ENCODE data around the gene G6PD.
"Not testable (repeated sequence)": the region's sequence is repeated elsewhere in the genome, so short reads cannot be mapped to it uniquely, and the experiment has no call there.

DNA sequence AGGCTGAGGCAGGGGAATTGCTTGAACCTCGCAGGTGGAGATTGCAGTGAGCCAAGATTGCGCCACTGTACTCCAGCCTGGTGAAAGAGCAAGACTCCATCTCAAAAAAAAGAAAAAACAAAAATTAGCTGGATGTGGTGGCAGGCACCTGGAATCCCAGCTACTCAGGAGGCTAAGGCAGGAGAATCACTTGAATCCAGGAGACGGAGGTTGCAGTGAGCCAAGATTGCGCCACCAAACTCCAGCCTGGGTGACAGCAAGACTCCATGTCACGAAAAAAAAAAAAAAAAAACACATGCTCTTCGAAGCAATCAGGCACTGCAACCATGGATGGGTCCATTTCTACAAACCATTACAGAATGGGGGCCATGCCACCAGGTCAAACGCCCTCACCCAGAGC, 6.3 kb downstream of the G6PD start:
- TF ChIP-seq, protein P1, sequence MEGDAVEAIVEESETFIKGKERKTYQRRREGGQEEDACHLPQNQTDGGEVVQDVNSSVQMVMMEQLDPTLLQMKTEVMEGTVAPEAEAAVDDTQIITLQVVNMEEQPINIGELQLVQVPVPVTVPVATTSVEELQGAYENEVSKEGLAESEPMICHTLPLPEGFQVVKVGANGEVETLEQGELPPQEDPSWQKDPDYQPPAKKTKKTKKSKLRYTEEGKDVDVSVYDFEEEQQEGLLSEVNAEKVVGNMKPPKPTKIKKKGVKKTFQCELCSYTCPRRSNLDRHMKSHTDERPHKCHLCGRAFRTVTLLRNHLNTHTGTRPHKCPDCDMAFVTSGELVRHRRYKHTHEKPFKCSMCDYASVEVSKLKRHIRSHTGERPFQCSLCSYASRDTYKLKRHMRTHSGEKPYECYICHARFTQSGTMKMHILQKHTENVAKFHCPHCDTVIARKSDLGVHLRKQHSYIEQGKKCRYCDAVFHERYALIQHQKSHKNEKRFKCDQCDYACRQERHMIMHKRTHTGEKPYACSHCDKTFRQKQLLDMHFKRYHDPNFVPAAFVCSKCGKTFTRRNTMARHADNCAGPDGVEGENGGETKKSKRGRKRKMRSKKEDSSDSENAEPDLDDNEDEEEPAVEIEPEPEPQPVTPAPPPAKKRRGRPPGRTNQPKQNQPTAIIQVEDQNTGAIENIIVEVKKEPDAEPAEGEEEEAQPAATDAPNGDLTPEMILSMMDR (IDR thresholded peaks at IDR 0.05; ENCODE audit: extremely low read depth in 1 of 2, insufficient read depth in 1 of 2, low read depth in 1 of 2, low read length in 2 of 2) = not testable (repeated sequence)
- TF ChIP-seq EZH2 (IDR thresholded peaks at IDR 0.05; ENCODE audit: borderline replicate concordance, low read depth, low read length, severe bottlenecking); POLR2A (IDR thresholded peaks at IDR 0.05; ENCODE audit: low read depth, low read length); MAX (IDR thresholded peaks at IDR 0.05; ENCODE audit: insufficient read depth, insufficient read length); FOS (IDR thresholded peaks at IDR 0.05; ENCODE audit: borderline replicate concordance, insufficient read depth, low read length): not testable (repeated sequence)
